NOMO-1 (cell line): Measurements from ENCODE around the gene NQO2.
"Not testable (repeated sequence)": the region's sequence is repeated elsewhere in the genome, so short reads cannot be mapped to it uniquely, and the experiment has no call there.

Source experiments
- DNase-seq, 2 experiments: peaks; one replicate each; lab custom pipeline; 2025; ENCODE audit not compliant: unreplicated experiment in 2 of 2; lab: John Stamatoyannopoulos, UW

The NQO2 gene

DNA sequence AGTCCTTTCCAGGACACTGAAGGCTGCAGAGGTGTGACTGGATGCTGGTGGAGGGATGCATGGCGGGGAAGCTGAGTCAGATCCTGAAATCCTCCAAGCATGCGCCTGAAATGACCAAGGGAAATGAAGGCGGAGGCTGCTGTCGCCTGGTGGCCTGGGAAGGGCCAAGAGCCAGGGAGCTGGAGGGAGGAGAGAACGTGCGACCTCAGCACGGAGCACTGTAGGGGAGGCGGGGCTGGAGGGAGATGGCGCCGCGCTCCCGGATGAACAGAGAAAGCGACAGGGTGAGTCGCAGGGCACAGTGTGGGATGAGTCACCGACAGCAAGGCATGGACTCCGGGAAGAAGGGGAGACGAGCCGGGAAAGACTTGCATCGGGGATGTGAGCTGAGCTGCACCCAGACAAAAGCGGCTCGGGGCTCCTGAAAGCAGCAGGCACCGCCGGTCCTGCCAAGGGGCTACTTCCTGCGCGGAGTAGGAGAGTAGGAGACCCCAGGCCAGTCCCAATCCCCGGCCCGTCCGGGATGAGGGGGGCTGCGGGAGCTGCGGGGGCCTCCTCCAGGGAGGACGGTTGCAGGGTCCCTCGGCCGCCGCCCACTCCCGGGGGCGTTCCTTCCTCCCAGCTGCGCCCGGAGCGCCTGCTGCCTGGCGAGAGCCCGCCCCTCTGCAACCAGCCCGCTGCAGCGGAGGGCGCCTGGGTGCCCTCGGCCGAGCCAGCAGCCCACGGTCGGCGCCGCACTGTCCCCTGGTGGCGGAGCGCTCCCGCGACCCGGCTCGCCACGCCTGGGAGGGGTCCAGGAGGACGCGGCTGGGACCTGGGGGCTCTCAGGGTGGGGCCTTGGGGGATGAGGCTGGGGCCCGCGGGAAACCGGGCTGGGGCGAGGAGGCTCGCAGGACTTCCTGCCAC is 11.0 kb upstream of the NQO2 start:
- DNase-seq = peak; percentile 73 to 82

DNA sequence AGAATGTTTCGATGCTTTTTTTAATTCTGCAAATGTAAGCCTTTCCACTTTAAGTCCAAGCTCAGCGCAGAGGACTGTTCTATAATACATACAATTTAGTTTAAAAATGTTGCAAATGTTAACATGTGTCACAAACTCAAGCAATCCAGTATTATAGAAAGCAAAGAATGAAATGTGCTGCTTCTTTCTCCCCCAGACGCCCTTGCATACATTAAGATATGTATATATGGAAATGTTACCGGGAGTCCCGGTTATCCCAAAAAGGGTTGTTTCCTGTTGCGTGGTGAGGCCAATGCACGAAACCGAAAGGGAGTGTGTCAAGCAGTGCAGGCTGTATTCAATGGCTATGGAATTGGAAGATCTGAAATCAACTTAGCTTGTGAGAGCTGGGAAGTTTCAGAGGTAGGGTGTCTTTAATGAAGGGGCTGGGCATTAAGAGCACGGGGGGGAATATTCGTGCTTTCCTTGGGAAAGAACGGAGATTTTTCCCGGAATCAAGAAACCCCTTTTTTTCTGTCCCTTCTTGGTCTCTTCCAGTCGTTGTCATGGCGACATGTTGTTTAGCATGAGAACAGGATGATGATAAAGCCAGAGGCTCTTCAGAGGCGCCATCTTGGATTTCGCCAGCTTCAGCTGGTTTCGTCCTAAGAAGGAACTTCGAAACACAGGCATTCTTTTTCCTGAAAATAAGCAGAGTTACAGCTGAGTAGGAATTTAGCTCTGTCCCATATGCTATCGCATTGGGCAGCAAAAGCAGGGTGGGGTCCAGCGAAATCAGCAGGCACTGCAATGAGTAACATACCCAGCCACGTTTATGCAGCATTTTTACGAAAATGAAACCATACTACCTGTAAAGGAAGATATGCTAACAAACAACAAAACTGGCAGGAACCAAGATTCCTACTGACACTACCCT is 10.1 kb upstream of the NQO2 start:
- DNase-seq = peak; percentile 85 to 94

DNA sequence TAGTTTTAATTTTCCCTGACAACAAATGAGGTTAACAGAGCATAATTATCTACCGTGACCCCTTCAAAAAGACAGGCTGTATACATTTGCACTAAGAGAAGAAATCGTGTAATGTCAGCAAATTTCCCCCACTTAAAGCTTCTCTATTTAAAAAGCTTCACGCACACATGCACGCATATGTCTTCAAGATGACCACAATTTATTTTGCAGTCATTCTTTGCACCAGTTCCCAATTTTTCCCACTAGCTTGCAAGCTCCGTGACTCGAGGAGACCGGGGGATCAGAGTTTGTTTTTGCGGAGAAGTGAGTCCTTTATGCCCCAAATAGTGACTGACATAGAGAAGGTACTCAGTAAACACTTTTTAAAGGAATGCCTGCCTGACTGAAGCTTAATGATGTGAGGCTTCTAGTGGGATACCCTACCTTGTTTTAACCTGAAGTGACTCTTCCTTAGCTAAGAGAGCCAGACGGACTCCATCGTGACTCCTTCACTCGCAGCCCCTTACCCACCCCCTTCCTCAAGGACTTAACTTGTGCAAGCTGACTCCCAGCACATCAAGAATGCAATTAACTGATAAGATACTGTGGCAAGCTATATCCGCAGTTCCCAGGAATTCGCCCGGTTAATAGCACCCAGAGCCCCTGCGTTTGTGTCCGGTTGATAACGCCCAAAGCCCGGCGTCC is 9.3 kb upstream of the NQO2 start:
- no peak for DNase-seq

DNA sequence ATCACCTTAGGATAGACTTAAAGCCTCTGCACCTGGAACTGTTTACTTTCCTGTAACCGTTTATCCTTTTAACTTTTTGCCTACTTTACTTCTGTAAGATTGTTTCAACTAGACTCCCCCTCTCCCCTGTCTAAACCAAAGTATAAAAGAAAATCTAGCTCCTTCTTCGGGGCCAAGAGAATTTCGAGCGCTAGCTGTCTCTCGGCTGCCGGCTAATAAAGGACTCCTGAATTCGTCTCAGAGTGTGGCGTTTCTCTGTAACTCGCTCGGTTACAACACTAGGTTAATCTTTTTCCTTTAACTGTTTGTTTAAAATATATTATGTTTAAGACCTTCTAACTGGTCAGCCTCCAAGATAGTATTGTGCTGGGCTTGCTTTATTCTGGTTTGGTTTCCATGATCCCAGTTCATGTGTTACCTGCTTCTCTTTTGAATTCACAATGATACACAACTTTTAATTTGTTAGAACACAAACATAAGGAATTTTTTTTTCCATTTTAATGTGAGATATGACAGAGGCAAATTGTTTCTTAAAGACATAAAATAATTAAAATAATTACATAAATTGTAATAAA is 8.7 kb upstream of the NQO2 start:
- DNase-seq = no peak

DNA sequence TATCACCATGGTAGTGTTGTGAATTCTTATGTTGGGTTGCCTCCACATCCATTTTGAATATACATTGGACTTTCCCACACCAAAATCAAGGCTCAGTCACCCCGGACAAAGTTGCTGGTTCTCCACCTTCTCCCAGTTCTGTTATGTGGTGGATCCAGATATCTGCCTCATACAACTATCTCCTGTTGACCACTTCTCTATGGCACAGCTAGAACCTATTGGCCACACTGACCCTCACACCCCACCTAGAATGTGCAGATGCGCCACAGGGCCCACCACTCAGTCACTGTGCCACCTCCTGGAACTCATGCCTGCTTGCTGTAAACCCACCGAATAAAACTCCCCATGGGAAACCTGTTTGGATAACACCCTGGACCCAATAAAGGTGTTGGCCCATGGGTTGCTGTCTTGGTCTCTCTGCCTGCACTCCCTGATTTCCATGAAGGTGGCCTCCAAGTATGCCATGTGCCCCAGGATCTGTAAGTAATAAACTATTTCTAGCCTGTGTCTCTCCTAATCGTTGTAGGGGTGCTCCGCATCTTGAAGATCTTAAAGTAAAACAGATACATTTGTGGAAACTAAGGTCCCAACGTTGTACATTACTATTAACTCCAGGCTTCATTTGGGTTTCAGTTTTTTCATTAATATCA is 7.2 kb upstream of the NQO2 start:
- DNase-seq = no peak

DNA sequence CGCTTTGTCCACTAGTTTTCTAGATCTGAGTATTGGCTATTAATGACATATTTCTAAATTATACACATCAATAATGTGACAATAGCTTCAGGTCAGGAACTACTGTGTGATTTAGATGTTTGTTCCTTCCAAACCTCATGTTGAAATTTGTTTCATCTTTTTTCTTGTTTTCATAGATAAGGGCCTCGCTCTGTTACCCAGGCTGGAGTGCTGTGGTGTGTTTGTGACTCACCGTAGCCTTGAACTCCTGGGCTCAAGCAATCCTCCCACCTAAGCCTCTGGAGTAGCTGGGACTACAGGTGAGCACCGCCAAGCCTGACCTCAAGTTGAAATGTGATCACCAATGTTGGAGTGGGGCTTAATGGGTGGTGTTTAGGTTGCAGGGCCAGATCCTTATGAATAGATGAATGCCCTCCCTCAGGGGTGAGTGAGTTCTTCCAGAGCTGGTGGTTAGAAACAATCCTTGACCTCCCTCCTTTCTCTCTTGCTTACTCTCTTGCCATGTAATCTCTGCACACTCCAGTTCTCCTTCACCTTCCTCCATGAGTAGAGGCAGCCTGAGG is 5.9 kb upstream of the NQO2 start:
- no peak for DNase-seq

DNA sequence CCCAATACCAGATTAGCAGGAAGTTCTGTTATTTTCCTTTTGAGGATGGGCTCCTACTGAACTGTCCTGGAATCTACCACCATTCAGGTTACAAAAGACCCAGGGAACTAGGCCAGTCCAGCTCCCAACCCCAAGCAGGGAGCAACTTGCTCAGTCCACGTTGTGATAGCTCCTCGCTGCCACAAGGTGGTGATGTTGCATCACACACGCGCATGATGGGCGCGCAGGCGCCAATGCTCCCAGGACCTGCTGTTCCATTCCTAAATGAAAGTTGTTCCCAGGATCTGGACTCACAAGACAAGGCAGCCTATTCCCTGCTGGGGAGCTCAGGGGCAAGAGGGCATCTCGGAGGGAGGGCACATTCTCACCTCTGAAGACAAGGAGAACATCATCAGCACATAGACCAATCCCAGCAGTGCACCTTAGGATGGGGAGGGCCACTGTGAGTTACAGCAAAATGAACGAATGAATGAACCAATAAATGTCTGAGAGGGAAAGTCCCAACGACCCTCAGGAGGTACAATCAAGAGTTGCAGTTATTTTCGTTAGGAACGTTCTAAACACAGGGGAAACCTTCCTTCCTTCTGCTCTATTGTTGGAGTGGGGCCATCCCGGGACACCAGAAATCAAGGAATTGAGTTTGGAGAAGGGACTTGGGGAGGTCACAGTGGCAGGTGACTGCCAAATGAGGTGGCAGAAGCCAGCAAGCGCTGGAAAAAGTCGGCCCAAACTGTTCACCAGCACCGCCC is 1.3 kb upstream of the NQO2 start:
- not testable (repeated sequence) for DNase-seq

DNA sequence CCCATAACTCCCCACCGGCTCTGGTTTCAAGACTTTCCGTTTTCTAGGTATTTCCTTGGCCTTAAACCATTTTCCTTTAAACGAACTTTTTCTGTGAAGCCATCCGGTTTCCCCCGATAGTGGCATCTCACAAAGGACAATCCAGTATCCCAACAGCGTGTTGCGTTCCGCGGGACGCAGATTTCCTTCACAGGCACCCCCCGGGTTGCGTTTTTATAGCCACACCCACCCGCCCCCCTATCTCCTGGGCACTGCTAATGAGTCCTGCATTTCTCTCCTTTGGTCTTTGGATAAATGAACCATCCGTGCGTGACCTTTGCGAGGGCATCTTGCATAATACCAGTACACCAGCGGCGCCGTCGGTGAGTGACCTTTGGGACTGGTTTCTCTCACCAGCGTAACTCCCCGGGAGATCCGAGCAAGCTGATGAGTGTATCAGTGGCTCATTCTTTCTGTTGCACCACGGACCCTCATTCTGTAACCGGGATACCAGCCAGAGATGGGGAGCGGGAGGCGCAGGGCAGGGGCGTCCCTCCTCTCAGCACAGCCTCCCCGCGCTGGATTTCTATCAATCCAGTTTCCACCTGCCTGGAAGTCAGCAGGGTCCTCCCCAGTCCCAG is 586 bp upstream of the NQO2 start:
- DNase-seq = peak in 1 of 2 experiments; percentile 66

DNA sequence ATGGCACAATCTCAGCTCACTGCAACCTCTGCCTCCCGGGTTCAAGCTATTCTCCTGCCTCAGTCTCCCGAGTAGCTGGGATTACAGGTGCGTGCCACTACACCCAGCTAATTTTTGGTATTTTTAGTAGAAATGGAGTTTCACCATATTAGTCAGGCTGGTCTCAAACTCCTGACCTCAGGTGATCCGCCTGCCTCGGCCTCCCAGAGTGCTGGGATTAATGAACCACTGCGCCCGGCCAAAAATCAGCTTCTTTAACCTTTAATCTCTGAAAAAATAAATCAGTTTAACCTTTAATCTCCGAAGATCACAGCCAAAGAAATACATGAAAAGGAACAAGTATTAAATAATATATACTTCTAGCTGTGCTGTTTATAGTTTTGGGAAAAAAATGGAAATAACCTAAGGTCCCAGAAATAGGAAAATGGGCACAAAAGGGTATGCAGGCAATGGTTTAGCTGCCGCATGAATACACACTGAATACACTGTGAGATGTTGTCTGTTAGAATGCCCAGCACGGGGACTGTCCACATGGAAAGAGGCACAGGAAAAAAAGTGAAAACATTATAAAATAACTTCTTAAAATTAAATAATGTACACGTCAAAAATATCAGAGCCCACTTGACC is 1.6 kb downstream of the NQO2 start:
- no peak for DNase-seq

DNA sequence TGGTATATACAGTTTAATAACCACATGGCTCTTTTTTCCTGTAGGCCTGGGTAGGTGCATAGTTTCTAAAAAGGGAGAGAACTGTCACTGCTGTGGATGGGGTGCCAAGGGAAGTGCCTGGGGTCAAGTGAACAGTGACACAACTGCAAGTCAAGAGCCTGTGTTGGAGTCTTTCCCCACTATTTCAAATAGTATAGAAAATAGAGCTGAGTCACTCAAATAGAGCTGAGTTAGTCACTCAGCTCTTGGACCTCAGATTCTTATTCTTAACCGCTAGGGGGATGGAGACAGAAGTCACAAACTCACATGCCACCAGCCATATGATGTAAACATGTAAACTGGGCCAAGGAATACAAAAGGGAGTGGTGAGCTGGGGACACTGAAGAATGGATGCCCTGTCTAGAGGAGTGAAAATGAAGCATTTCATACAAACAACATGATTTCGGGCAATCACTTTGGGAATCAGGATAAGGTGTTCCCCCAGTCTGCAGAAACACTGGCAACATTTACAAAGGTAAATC is 2.1 kb downstream of the NQO2 start:
- DNase-seq = peak; percentile 43 to 91

DNA sequence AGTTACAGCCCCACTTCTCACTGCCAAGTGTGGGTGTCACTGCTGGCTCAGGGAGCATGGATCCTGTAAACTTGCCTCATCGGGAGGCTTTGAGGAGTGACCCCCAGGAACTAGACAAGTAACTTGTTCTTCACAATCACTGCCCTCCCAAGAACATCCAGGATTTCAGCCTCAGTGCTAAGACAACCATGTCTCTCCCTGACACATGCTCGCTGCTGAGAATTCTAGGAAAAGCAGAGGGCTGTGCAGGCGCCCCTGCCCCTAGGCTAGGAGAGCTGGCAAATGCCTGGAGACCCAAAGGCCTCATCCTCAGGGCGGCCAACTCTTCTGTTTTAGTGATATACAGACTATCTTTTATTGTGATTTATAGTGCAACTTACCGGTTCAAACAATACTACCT is 3.5 kb downstream of the NQO2 start:
- not testable (repeated sequence) for DNase-seq

DNA sequence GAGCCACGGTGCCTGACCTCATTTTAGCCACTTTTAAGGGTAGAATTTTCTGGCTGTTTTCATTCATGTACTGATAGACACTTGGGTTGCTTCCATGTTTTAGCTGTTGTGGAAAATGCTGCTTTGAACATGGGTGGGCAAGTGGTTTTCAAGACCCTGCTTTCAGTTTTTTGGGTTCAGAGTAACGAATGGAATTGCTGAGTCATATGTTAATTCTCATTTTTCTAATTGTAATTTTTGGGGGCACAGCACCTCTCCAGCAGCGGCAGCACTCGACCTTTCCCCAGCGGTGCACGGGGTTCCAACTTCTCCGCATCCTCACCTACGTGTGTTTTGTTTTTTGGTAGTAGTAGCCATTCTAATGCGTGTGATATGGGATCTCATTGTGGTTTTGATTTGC is 5.4 kb downstream of the NQO2 start:
- no peak for DNase-seq

DNA sequence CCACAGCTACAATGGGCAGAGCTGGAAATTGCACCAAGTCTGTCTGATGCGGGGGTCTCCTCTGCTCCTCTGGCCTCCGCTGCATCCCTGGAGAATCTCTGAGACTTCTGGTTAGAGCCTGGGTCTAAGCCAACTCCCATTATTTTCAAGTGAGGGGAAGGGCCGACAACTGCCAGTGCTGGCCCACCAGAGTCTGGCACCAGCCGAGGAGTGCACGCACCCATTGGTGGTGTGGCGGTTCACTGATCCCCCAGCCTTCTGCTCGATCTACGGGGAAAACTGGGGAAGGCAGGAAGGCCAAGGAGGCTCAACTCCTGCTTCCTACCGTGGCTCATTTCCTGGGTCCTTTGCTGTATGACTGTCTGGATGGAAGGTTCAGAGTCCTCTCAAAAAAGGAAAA is 6.2 kb downstream of the NQO2 start:
- no peak for DNase-seq

DNA sequence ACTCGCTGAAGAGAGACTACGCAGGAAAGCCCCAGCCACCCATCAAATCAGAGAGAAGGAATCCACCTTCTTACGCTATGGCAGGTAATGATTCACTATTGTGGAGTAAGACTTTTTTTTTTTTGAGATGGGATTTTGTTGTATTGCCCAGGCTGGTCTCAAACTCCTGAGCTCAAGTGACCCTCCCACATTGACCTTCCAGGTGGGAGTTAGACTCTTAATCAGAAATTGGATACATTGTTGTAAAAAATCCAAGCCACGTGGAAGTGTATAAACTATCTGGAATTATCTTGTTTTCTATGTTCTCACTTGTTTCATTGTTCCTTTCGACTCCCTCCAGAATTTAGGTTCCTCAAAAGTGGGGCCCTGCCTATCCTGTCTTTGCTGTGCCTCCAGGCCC is 6.8 kb downstream of the NQO2 start:
- DNase-seq = no peak

DNA sequence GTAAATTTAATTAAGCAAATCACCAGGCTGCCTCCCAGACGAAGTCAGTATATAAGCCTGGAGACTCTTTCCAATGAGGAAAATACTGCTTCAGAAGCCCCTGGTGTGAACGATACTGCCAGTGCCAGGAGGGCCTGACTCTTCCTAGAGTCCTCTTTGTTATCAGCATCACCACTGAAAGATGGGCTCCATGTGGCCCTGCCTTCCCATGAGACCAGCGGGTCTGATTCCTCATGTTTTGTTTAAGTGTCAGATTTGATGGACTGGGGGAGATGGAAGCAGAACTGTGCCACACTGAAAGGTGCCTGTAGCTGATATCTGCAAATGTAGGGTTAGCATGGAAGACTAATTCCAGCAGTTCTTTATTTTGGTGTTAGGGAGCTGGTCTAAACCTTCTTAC is 7.9 kb downstream of the NQO2 start:
- no peak for DNase-seq

DNA sequence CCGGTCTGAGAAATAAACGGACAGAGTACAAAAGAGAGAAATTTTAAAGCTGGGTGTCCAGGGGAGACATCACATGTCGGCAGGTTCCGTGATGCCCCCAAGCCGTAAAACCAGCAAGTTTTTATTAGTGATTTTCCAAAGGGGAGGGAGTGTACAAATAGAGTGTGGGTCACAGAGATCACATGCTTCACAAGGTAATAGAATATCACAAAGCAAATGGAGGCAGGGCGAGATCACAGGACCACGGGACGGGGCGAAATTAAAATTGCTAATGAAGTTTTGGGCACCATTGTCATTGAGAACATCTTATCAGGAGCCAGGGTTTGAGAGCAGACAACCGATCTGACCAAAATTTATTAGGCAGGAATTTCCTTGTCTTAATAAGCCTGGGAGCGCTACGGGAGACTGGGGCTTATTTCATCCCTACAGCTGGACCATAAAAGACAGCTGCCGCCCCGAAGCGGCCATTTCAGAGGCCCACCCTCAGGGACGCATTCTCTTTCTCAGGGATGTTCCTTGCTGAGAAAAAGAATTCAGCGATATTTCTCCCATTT is 9.1 kb downstream of the NQO2 start:
- not testable (repeated sequence) for DNase-seq

DNA sequence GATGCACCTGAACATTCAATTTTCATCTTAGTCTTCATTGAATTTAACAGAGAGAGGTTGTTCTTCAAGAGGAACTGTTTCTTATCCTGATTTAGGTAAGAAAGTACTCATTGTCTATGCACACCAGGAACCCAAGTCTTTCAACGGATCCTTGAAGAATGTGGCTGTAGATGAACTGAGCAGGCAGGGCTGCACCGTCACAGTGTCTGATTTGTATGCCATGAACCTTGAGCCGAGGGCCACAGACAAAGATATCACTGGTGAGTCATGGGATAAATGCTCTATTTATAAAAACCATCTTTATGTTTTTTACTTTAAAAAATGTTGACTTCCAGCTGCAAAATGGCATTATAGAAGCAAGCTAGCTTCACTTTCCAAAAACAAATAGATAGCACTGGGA is 10.2 kb downstream of the NQO2 start:
- no peak for DNase-seq

DNA sequence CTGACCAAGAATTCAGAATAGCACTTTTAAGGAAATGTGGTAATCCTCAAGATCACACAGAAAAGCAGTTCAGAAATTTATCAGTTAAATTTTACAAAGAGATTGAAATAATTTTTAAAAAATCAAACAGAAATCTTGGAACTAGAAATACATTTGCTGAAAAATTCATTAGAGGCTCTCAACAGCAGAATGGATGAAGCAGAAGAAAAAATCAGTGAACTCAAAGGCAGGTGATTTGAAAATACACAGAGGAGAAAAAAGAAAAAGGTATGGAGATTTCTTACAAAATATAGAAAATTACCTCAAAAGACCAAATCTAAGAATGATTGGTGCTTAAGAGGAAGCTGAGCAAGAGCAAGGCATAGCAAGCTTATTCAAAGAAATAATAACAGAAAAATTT is 11.5 kb downstream of the NQO2 start:
- no peak for DNase-seq
